K562 (cell line): ENCODE measurements around the gene TTC28. TPM values are rescaled to one million over a fixed set of nuclear protein-coding genes. Genes with fewer than 3 reads are reported as not detected.

Experiments
- CBFB ChIP-seq: sonication (generic); formaldehyde crosslinking; IDR thresholded peaks from 2 replicates; pipeline ENCODE4 v1.4.0; 2020; ENCODE audit warnings: mild to moderate bottlenecking, missing genetic modification reagents
- CHD1 ChIP-seq: fragments of 200-600 bp; sonication (generic); IDR thresholded peaks from one replicate; pipeline ENCODE4 v1.6.1; 2012; ENCODE audit warnings: mild to moderate bottlenecking, moderate library complexity, low read length, inconsistent platforms
- MTA1 ChIP-seq: fragments of 450-650 bp; IDR thresholded peaks from 2 replicates; pipeline ENCODE4 v1.6.1; 2017; ENCODE audit warnings: borderline replicate concordance
- NFATC3 ChIP-seq: fragments of 450-650 bp; IDR thresholded peaks from 2 replicates; pipeline ENCODE4 v1.6.1; 2017; ENCODE audit warnings: mild to moderate bottlenecking
- RAD51 ChIP-seq: fragments of 450-650 bp; IDR thresholded peaks from 2 replicates; pipeline ENCODE4 v1.7.1; 2016; ENCODE audit warnings: low read depth, mild to moderate bottlenecking, borderline replicate concordance
- RERE ChIP-seq: sonication (generic); formaldehyde crosslinking; IDR thresholded peaks from 2 replicates; pipeline ENCODE4 v1.8.0; 2023; ENCODE audit warnings: missing genetic modification reagents, mild to moderate bottlenecking, borderline replicate concordance
- ZBTB7A ChIP-seq: IDR thresholded peaks from 2 replicates; pipeline ENCODE4 v1.6.1; 2011; ENCODE audit warnings: low read depth, mild to moderate bottlenecking, low read length, moderate library complexity, borderline replicate concordance; ENCODE audit not compliant: control insufficient read depth
- ZNF134 ChIP-seq: fragments of 250-450 bp; sonication (Bioruptor Pico); conservative IDR thresholded peaks from 2 replicates; pipeline ENCODE4 v1.4.0; 2020
- ZNF77 ChIP-seq: fragments of 250-450 bp; sonication (Bioruptor Pico); IDR thresholded peaks from 2 replicates; pipeline ENCODE4 v1.5.0; 2020
- polyA plus RNA-seq, 8 experiments: library from polyadenylated mRNA; depleted of rRNA in 4 of 8; stranded (reverse) in 5 of 8; unstranded in 3 of 8; fragments of >200 nt; fragmentation: Nextera tagmentation in 2 of 8; fragmentation: Illumina TruSeq in 1 of 8; extraction: Ambion mirVana in 2 of 8; extraction: Trizol in 1 of 8; gene quantifications; 2 replicates each; pipeline versions ENCODE4 v1.2.1 to v1.2.3, GENCODE V29; 2011 to 2014; ENCODE audit warnings: inconsistent platforms in 1 of 8, missing spikeins in 1 of 8
- total RNA-seq, 7 experiments: library from RNA; depleted of rRNA in 6 of 7; stranded (reverse); fragments of >200 nt in 6 of 7; fragmentation: Illumina TruSeq in 2 of 7; extraction: Trizol in 2 of 7; gene quantifications; 2 replicates each; pipeline versions ENCODE4 v1.2.1 to v1.2.3, GENCODE V29; 2011 to 2021; ENCODE audit warnings: low replicate concordance in 1 of 7

The TTC28 gene
- total and polyA plus RNA-seq, 9 of the 15 experiments (the other 6 are each of a cell fraction or from before 2014, with no cell fraction given) = 0.22 to 10.7 (median 3.1) TPM

DNA sequence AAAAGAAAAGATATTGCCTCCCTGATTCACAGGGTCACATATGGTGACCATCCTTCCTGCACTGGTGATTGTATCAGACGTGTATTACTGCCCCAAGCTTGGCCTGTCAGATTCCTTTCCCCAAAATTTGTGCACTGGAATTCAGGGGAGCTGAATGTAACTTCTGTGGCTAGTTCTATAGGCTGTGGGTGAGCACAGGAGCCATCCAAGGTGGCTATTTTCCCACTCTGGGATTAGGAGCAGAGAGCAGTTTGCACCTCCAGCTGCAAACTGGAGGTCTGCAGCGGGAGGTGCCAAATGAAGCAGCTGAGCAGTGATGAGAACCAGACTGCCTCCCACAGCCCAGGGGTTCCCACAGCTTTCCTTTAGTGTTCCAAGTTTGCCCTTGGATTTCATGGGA, 636.4 kb downstream of the TTC28 start (continued):
- TF ChIP-seq RERE (CRISPR knock-in tag) (no peak), ZBTB7A (no peak), MTA1 (no peak), ZNF77 (no peak), RAD51 (no peak), ZNF134 (CRISPR knock-in tag) (no peak), NFATC3 (no peak), CHD1 (no peak), CBFB (no peak)
